NCI-H446 (cell line): ENCODE data around the gene MAP3K9.

Experiments used
- DNase-seq, 2 experiments: peaks; one replicate each; lab custom pipeline; 2025; lab: John Stamatoyannopoulos, UW

The MAP3K9 gene

GRCh38 chr14:70699646-70700045 lies 109.7 kb downstream of the MAP3K9 start:
- no peak for DNase-seq

- no peak for DNase-seq
Measured at GRCh38 chr14:70698288-70698687, 111.0 kb downstream of the MAP3K9 start.

DNA sequence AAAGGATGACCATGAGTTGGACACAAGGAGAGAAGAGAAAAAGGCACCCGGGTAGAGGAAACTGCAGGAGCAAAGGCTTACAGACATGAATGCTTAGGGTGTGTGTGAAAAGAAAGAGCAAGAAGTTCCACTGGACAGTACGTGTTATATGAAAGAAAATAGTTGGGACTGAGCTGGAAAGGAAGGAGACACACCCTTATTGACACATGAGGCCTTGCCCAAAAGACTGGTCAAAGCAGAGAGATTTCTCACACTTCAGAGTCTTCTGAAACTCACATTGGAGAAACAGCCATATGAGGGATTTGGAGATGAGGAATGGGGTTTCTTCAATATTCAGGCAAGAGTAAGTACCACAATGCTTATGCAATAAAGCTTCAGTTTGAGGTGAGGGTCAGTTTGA lies 111.6 kb downstream of the MAP3K9 start:
- no peak for DNase-seq

DNA sequence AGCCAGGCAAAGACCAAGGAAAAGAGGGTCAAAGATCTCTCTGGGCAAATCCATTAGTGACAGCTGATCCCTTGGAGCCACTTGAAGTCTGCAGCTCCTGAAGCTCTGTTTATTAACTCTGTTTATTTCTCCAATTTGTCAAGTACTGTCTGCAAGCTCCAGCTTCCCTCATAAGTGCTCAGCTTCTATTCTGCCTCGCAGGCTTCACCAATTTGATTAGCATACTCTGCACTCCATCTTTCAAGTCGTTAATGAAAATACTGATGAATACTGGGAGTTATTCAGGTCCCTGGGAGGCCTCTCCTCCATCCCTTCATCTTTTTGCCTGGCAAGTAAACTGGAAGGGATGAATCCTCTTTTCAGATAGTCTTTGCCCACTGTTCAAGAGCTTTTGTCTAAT lies 113.3 kb downstream of the MAP3K9 start:
- no peak for DNase-seq

DNA sequence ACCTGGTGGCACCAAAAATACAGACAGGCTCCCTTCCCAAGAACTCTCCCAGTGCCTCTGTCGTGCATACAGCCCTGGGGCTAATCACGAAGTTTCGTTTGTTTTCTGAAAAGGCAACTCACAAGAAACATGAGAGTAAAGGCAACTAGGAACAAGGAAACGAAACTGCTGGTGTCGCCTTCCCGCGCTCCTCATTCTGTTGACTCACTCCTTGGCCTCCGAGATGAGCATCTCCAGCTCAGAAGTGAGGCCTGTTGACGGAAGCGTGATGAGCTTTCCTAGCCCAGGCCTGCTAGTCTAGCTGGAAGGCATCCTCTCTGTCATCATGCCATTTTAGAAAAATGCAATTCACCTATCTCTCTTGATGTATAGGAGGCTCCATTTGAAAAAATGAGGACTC lies 117.1 kb downstream of the MAP3K9 start:
- no peak for DNase-seq

GRCh38 chr14:70685474-70686197 lies 123.7 kb downstream of the MAP3K9 start:
- DNase-seq, result no peak

GRCh38 chr14:70683983-70684382 lies 125.3 kb downstream of the MAP3K9 start:
- no peak for DNase-seq

DNA sequence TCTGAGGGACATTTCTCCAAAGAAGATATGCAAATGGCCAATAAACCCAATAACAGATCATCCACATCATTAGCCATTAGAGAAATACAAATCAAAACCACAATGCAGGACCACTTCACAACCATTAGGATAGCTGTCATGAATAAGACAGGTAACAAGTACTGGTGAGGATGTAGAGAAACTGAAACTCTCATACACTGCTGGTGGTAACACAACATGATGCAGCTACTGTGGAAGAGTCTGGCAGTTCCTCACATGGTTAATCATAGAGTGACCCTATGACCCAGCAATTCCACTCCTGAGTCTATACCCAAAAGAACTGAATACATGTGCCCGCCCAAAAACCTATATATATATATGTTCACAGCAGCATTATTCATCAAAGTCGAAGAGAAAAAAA lies 128.6 kb downstream of the MAP3K9 start:
- DNase-seq, result no peak

- DNase-seq, result no peak
Measured at GRCh38 chr14:70677341-70677740, 132.0 kb downstream of the MAP3K9 start.
